CD14-positive monocyte (primary cell): ENCODE data around the gene DEPDC5. TPM values are rescaled to one million over a fixed set of nuclear protein-coding genes. Genes with fewer than 3 reads are reported as not detected.

Experiments
- DNase-seq, 3 donors: peaks; one replicate each; pipeline ENCODE4 v3.0.0-alpha.2; 2011 to 2022
- H2AFZ ChIP-seq: 2 replicates; pipeline ENCODE4 v1.6.0; 2012; ENCODE audit warnings: mild to moderate bottlenecking, low read depth, low read length, inconsistent platforms; ENCODE audit not compliant: insufficient read depth, poor library complexity, severe bottlenecking
- H3K27ac ChIP-seq, 2 donors: 1 replicate in 1 of 2; 2 replicates in 1 of 2; pipeline ENCODE4 v1.5.1; 2012 to 2013; ENCODE audit warnings: low read length in 2 of 2, control low read depth in 1 of 2, inconsistent platforms in 1 of 2, low read depth in 1 of 2, mild to moderate bottlenecking in 1 of 2
- H3K27me3 ChIP-seq, 2 donors: one replicate each; pipeline versions ENCODE4 v1.6.0 to v1.6.1; 2011 to 2013; ENCODE audit warnings: low read length in 2 of 2; ENCODE audit not compliant: control insufficient read depth in 2 of 2, insufficient read depth in 2 of 2
- H3K36me3 ChIP-seq, 2 donors: replicated peaks in 1 of 2; 1 replicate in 1 of 2; 2 replicates in 1 of 2; pipeline versions ENCODE4 v1.5.1 to v1.6.1; 2012 to 2013; ENCODE audit warnings: low read length in 2 of 2, control low read depth in 1 of 2, inconsistent platforms in 1 of 2, mild to moderate bottlenecking in 1 of 2; ENCODE audit not compliant: insufficient read depth in 2 of 2, control insufficient read depth in 1 of 2
- H3K4me1 ChIP-seq, 2 donors: 1 replicate in 1 of 2; 2 replicates in 1 of 2; pipeline versions ENCODE4 v1.5.1 to v1.6.1; 2012 to 2013; ENCODE audit warnings: low read length in 2 of 2, control low read depth in 1 of 2, inconsistent platforms in 1 of 2, mild to moderate bottlenecking in 1 of 2, moderate library complexity in 1 of 2; ENCODE audit not compliant: insufficient read depth in 2 of 2, control insufficient read depth in 1 of 2
- H3K4me2 ChIP-seq: replicated peaks from 2 replicates; pipeline ENCODE3; 2012; ENCODE audit warnings: low read length, moderate library complexity, mild to moderate bottlenecking; ENCODE audit not compliant: poor library complexity, severe bottlenecking; ENCODE audit errors: extremely low read depth
- H3K4me3 ChIP-seq, 3 experiments: fragments of 200-600 bp in 1 of 3; sonication (generic) in 1 of 3; replicated peaks in 1 of 3; 1 replicate in 2 of 3; 2 replicates in 1 of 3; pipeline ENCODE4 v1.5.1; 2011 to 2013; ENCODE audit warnings: low read length in 3 of 3, mild to moderate bottlenecking in 3 of 3, control low read depth in 2 of 3, low read depth in 2 of 3, inconsistent platforms in 1 of 3, moderate library complexity in 1 of 3
- H3K79me2 ChIP-seq: 2 replicates; pipeline ENCODE4 v1.6.0; 2012; ENCODE audit warnings: mild to moderate bottlenecking, control low read depth, inconsistent platforms, low read length, moderate library complexity; ENCODE audit not compliant: insufficient read depth
- H3K9ac ChIP-seq: 2 replicates; pipeline ENCODE4 v1.6.0; 2017; ENCODE audit warnings: low read length, mild to moderate bottlenecking; ENCODE audit not compliant: insufficient read depth, poor library complexity, severe bottlenecking
- H3K9me3 ChIP-seq, 2 donors: replicated peaks in 1 of 2; 1 replicate in 1 of 2; 2 replicates in 1 of 2; pipeline versions ENCODE4 v1.5.1 to v1.6.1; 2012 to 2013; ENCODE audit warnings: low read length in 2 of 2, control low read depth in 1 of 2; ENCODE audit not compliant: control insufficient read depth in 1 of 2, insufficient read depth in 1 of 2
- H4K20me1 ChIP-seq: 2 replicates; pipeline ENCODE4 v1.6.0; 2012; ENCODE audit warnings: mild to moderate bottlenecking, low read length, control low read depth, moderate library complexity; ENCODE audit not compliant: insufficient read depth
- H3K27ac Mint-ChIP-seq, 7 donors: one replicate each; pipeline ENCODE4 v1.8.0; 2020; ENCODE audit warnings: mild to moderate bottlenecking in 7 of 7, mixed read lengths in 7 of 7, moderate library complexity in 6 of 7, inconsistent platforms in 2 of 7
- H3K27me3 Mint-ChIP-seq, 3 donors: one replicate each; pipeline ENCODE4 v1.8.0; 2021 to 2022; ENCODE audit warnings: low read depth in 3 of 3, mild to moderate bottlenecking in 3 of 3, mixed read lengths in 3 of 3, moderate library complexity in 3 of 3, inconsistent platforms in 1 of 3
- H3K36me3 Mint-ChIP-seq, 2 donors: one replicate each; pipeline ENCODE4 v1.8.0; 2020; ENCODE audit warnings: mixed read lengths in 2 of 2, inconsistent platforms in 1 of 2, mild to moderate bottlenecking in 1 of 2
- H3K4me1 Mint-ChIP-seq: one replicate; pipeline ENCODE4 v1.8.0; 2020; ENCODE audit warnings: mild to moderate bottlenecking, mixed read lengths
- H3K4me3 Mint-ChIP-seq, 2 donors: one replicate each; pipeline ENCODE4 v1.8.0; 2020; ENCODE audit warnings: mild to moderate bottlenecking in 2 of 2, mixed read lengths in 2 of 2, moderate library complexity in 1 of 2
- H3K9me3 Mint-ChIP-seq, 7 donors: one replicate each; pipeline ENCODE4 v1.8.0; 2020 to 2022; ENCODE audit warnings: mixed read lengths in 7 of 7, mild to moderate bottlenecking in 6 of 7, moderate library complexity in 6 of 7, inconsistent platforms in 2 of 7
- CTCF ChIP-seq: fragments of 200-600 bp; IDR thresholded peaks from one replicate; pipeline ENCODE4 v1.8.0; 2022; ENCODE audit warnings: antibody characterized with exemption, mild to moderate bottlenecking
- WGBS: methylation state at CpG from one replicate; pipeline ENCODE4 v1.1.5; 2013; ENCODE audit warnings: missing lambda C conversion rate; ENCODE audit not compliant: insufficient coverage; 5-methylcytosine and 5-hydroxymethylcytosine counted together
- intact Hi-C, 2 donors: fragments of 100-400 bp; cut with micrococcal nuclease; formaldehyde crosslinking; loops; one replicate each; pipeline versions ENCODE4 v1.15.0 to v1.15.1; 2023
- polyA plus RNA-seq, 3 donors: library from polyadenylated mRNA; depleted of rRNA in 1 of 3; unstranded in 2 of 3; stranded (reverse) in 1 of 3; fragments of 300-500 nt in 2 of 3; fragments of >200 nt in 1 of 3; fragmentation: Illumina TruSeq in 2 of 3; gene quantifications; 1 replicate in 2 of 3; 2 replicates in 1 of 3; pipeline ENCODE4 v1.2.3, GENCODE V29; 2012 to 2021

DEPDC5 gene
- polyA plus RNA-seq, 3 donors: 2.2 to 19.5 (median 4.1) TPM

- intact Hi-C loops: no loop called here
- no peak overlapping the region for H3K4me3 Mint-ChIP-seq
- no CpG with 5 or more reads among the region's 6 CpGs for WGBS
Observed at GRCh38 chr22:31881200-31881599, 127.4 kb downstream of the DEPDC5 start.

DNA sequence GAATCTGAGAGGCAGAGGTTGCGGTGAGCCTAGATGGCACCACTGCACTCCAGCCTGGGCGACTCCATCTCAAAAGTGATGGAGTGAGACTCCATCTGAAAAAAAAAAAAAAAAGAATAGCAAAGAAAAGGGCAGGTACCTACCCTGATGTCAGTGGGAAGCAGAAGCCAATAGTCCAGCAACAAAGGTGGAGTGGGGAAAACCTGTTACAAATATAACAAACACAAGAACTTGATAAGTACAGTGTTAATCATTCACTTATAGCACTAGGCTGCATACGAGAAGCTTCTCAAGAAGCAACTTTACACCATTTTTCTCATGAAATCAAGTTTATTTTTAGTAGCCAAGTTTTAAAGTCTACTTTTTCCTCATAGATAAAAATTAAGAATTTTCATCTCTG is 128.0 kb downstream of the DEPDC5 start:
- Mint-ChIP-seq H3K9me3 (no peaks in the 10 kb centered on the region), H3K4me1 (peaks cover 10% of the 10 kb centered on the region), H3K36me3 (peaks cover 61 to 90% of the 10 kb centered on the region in 2 donors), H3K27me3 (peaks cover 0 to 2% (median 0%) of the 10 kb centered on the region in 3 donors), H3K4me3 (no peak overlapping the region), H3K27ac (peak overlapping the region in 1 of 7 donors; percentile 69)
- Histone ChIP-seq H3K4me2 (no peak overlapping the region), H4K20me1 (no peaks in the 10 kb centered on the region), H3K9ac (no peak overlapping the region), H3K27ac (no peak overlapping the region), H3K36me3 (peaks cover 42 to 89% of the 10 kb centered on the region in 2 donors), H3K4me1 (no peaks in the 10 kb centered on the region), H3K4me3 (no peak overlapping the region), H3K9me3 (no peaks in the 10 kb centered on the region), H2AFZ (no peak overlapping the region), H3K27me3 (no peaks in the 10 kb centered on the region), H3K79me2 (no peaks in the 10 kb centered on the region)
- no peak for TF ChIP-seq CTCF
- DNase-seq: no peak
- intact Hi-C loops: no loop called here
- WGBS: 100% methylated on average over 1 of the region's 3 CpGs

More at GRCh38 chr22:31881200-31881599, 127.4 kb downstream of the DEPDC5 start:
- Histone ChIP-seq H4K20me1 (no peaks in the 10 kb centered on the region), H3K4me1 (no peaks in the 10 kb centered on the region), H3K4me2 (no peak overlapping the region), H3K27ac (no peak overlapping the region), H2AFZ (no peak overlapping the region), H3K36me3 (peaks cover 47 to 89% of the 10 kb centered on the region in 2 donors), H3K9ac (no peak overlapping the region), H3K79me2 (no peaks in the 10 kb centered on the region), H3K9me3 (no peaks in the 10 kb centered on the region), H3K27me3 (no peaks in the 10 kb centered on the region), H3K4me3 (no peak overlapping the region)
- no peak for DNase-seq
- Mint-ChIP-seq H3K27ac (peak overlapping the region in 3 of 7 donors; percentile 54 to 69 (median 63)), H3K4me1 (peaks cover 10% of the 10 kb centered on the region), H3K9me3 (no peaks in the 10 kb centered on the region), H3K27me3 (peaks cover 0 to 2% (median 0%) of the 10 kb centered on the region in 3 donors), H3K36me3 (peaks cover 62 to 92% of the 10 kb centered on the region in 2 donors)
- no peak for TF ChIP-seq CTCF
